Measurements from ENCODE around the gene PRKAG2.

The PRKAG2 gene

GRCh38 chr7:151608031-151608551, 268.8 kb downstream of the PRKAG2 start:
- no peak for DNase-seq (ENCODE audit: extremely low read depth in 1 of 2, low read depth in 1 of 2)

DNA sequence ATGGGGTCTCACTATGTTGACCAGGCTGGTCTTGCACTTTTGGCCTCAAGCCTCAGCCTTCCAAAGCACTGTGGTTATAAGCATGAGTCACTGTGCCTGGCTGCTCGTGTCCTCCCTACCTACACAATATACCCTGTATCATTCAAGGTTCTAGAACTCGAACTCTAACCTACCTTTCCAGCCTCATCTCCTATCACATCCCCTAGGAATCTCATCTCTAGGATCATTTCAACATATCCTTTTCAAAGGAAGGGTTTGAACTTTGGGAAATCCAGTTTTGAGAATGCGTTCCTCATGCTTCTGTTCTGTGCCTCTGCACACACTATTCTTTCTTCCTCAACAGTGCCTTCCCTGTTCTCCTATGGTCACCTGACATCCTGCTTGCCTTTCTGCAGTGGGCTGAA, 269.4 kb downstream of the PRKAG2 start:
- DNase-seq (ENCODE audit: extremely low read depth in 1 of 2, low read depth in 1 of 2), result no peak

DNA sequence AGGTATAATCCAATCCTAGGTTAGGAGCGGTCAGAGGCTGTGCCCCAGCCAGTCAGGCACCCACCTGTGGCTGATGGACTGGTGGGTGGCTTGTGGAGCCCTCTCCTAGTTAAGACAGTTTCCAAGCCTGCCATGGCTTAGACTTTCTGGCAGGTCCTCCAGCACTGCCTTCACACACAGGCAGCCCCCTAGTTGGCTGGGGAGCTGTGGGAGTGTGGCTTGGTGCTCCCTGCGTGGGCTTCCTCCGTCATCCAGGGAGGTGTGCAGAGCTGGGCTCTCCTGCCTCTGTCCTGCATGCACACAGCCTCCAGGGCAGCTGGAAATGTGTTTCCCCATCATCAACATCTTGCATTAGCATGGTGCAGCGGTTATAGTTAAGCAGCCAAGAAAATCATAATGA, 273.0 kb downstream of the PRKAG2 start:
- no peak for DNase-seq (ENCODE audit: extremely low read depth in 1 of 2, low read depth in 1 of 2)

DNA sequence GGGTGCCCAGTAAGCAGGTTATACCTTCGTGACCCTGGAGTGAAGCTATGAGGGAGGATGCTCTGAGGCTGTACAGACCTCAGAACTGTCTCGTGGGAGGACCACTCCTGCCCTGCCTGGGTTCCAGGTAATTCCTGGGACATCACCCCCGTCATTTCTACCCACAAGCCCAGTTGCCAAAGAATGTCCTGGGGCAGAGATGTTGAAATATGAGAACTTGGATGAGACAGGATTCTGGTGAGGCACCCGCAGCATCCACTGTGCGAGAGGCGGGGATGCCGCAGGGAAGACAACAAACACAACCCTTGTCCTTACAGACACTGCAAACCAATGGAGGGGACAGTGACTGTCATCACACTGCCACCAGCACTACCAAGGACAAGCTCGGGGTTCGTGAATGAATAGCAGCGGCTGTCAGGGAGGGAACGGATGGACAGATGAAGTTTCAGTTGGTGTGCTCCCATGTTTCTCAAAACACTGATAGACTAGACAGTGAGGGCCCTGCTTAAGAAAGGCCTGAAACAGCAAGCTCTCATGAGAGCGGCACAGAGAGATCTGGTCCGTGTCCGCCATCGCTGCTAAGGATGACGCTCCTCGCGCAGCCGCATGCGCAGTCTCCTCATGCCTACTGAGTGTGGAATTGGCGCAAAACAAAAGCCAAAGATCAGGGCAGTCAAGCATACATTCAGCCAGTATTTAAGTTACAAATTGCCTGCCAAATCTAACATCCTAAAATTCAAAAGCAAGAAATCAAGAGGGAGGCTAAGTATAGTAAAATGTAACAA, 275.2 kb downstream of the PRKAG2 start:
- no peak for DNase-seq (ENCODE audit: extremely low read depth in 1 of 2, low read depth in 1 of 2)

- DNase-seq (ENCODE audit: extremely low read depth in 1 of 2, low read depth in 1 of 2), result no peak
Measured at GRCh38 chr7:151600331-151600730, 276.6 kb downstream of the PRKAG2 start.

GRCh38 chr7:151599401-151600227, 277.3 kb downstream of the PRKAG2 start:
- no peak for DNase-seq (ENCODE audit: extremely low read depth in 1 of 2, low read depth in 1 of 2)

DNA sequence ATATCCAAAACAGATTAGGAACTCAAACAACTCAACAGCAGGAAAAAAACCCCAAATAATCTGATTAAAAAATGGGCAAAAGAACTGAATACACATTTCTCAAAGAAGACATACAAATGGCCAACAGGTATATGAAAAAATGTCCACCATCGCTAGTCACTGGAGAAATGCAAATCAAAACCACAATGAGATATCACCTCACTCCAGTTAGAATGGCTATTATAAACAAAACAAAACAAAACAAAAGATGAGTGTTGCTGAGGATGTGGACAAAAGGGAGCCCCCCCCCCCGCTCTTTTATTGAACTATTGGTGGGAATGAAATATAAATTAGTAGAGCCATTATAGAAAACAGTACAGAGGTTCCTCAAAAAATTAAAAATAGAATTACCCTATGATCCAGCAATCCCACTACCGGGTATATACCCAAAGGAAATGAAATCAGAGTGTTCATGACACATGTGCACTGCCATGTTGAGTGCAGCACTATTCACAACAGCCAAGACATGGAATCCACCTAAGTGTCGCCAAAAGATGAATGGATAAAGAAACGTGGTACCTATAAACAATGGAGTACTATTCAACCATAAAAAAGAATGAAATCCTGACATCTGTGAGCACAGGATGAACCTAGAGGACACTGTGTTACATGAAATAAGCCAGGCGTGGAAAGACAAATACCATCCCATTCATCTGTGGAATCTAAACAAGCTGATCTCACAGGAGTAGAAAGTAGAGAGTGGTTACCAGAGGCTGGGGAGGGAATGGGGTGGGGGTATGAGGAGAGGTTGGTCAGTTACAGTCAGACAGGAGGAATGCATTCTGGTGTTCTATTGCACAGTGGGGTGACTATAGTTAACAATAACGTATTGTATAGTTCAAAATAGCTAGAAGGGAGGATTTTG, 279.1 kb downstream of the PRKAG2 start:
- DNase-seq (ENCODE audit: extremely low read depth in 1 of 2, low read depth in 1 of 2), result no peak

- no peak for DNase-seq (ENCODE audit: extremely low read depth in 1 of 2, low read depth in 1 of 2)
Measured at GRCh38 chr7:151595702-151596350, 281.1 kb downstream of the PRKAG2 start.

- DNase-seq (ENCODE audit: extremely low read depth in 1 of 2, low read depth in 1 of 2), result no peak
Measured at GRCh38 chr7:151592868-151593486, 283.9 kb downstream of the PRKAG2 start.

DNA sequence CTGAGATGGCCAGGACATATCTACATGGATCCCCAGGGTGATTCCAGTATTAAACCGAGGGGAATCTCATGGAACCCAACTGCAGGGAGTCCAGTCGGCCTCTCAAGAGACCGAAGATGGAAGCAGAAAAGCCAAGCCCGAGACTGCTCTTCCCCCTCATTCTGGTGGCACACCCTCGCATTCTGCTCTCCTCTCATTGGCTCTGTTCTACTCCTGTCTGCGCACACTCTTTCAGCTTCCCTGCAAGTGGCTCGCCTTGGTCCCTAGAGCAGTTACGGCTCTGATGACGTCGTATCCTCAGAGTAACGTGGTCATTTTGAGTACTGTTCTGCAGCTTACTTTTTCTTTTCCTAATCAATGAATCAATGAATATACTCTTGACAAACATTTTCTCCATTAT, 284.6 kb downstream of the PRKAG2 start:
- DNase-seq (ENCODE audit: extremely low read depth in 1 of 2, low read depth in 1 of 2), result no peak

DNA sequence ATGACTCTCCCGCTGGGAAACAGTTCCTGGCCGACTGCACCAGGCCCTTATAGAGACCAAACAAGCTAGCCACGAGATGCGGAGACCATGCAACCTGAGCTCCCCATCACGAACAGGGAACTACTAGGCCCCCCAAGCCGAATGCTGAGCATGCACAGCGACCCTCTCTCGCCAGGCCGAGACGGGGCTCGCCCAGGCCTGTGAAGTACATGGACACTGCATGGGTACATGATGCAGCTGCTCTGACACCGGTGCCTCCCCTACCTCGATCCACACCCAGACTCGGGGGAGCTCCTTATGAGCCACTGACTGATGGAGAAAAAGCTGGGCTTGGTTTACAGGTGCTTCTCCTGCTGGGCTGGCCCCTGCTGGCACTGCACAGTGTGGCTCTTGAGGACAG, 285.0 kb downstream of the PRKAG2 start:
- DNase-seq (ENCODE audit: extremely low read depth in 1 of 2, low read depth in 1 of 2), result no peak

DNA sequence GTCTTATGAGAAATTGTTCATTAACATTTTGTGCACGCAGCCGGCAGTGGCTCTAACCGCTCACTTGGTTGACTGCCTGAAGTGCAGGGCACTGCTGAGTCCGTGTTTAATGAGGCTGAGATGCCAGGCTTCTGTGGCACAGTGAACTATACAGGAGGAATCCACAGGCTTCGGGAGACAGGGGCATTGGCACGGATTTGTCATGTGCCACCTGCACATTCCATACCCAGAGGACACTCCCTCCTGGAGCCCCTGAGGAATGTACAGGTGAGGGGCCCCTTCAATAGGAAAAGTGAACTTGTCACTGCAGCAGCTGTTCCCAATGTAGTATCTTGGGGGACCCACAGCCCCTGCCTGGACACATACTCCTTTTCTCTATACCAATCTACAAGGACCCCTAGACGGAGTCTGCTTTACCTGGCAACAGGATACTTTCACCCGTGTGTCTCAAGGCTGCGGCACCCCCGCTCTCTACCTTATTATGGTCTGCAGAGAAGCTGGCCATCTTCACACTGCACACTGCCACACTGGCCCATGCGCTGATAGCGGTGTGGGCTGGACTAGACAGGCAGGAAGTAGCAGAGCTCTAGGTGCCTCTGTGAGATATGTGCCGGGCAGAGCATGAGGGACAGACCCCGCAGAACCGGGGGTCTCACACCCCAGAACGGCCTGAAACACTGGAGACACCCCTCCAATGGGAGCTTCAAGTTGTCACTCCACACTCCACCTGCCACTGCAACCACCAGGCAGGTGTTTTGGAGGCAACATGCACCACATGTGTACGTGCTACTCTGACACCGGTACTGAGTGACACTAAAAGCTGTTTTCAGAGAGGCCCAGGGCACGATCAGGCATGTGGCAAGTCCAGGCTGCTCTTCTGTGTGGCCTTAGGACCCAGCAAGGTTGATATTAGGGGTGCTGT, 285.8 kb downstream of the PRKAG2 start:
- no peak for DNase-seq (ENCODE audit: extremely low read depth in 1 of 2, low read depth in 1 of 2)

DNA sequence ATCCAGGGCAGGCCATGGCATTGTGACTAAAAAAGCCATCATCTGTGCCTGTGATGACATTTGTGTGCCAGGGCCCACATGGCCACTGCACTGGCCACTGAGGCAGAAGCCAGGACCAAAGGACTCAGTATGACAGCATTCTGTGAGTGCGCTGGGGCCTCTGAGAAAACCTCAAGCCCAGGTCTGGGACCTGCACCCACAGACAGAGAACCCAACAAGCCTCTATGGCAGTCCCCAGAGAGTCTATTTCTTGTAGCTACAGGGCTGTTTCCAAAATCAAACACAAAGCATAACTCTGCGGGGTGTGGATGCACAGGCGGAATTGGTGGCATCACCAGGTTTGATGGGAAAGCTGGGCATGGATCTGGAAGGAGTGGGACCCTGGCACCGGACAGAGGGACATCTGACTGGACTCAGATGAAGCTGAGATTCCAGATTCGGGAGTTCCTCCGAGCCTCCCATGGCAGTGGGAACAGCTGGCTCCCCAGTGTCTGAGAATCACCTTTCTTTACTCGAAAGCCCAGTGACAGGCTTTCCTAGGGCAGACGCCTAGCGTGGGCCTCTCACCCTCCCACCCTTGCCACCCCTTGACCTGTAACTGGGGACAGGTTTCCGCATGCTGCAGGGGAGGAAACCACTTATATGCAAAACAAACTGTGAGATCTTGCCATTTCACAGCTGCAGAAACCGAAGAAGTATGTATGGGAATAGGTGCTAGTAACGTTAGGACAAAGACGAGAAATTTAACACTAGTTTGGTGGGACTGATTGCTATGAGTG, 286.7 kb downstream of the PRKAG2 start:
- no peak for DNase-seq (ENCODE audit: extremely low read depth in 1 of 2, low read depth in 1 of 2)

- no peak for DNase-seq (ENCODE audit: extremely low read depth in 1 of 2, low read depth in 1 of 2)
Measured at GRCh38 chr7:151588982-151589381, 287.9 kb downstream of the PRKAG2 start.

DNA sequence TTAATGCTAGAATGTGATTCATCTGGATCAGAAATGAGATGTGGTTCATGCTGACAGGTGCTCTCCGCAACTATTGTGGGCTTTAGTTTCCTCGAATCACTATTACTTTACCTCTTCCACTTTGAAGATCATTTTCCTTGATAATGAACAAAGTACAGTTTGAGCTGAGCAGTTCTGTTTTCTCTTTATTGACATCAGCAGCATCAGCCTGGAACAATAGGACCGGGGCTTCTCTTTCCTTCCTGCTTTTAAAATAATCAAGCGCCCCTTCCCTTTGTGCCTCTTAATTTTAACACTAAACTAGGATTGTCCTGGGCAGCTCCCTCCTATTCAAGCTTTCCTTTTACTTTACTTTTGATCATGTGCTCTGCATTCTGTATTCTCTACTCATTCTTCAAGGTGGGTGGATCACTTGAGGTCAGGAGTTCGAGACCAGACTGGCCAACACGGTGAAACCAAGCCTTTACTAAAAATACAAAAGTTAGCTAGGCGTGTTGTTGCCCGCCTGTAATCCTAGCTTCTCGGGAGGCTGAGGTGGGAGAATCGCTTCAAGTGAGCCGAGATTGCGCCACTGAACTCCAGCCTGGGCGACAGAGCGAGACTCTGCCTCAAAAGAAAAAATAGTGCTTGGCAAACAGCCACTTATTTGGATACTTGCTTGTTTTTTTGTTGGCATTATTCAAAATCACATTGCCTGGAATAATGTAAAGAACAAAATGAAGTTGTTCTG, 290.2 kb downstream of the PRKAG2 start:
- no peak for DNase-seq (ENCODE audit: extremely low read depth in 1 of 2, low read depth in 1 of 2)

GRCh38 chr7:151585744-151586393, 291.0 kb downstream of the PRKAG2 start:
- DNase-seq (ENCODE audit: extremely low read depth in 1 of 2, low read depth in 1 of 2), result no peak

DNA sequence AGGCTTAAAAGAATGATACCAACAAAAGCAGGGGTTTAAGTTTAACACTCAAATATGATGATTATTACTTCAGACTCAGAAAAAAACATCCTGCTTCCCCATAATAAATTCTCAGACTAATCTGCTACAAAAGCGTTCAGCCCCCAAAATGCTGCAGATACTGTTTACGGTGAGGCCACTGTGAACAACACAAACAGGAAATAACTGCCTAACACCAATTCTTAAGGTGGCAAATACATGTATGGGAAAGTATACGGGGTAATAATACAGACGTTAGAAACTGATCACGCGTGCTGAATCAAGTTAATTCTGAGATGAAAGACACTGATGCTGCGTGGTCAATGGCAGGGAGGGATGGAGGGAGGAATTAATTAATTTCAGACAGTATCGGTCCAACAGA, 295.2 kb downstream of the PRKAG2 start:
- no peak for DNase-seq (ENCODE audit: extremely low read depth in 1 of 2, low read depth in 1 of 2)
